ENCODE measurements around the gene EMP1.

The EMP1 gene

GRCh38 chr12:13156277-13156676, 40.2 kb upstream of the EMP1 start:
- no peak for DNase-seq (ENCODE audit: insufficient read length, low spot score)
- TF ChIP-seq SPI1 (IDR thresholded peaks at IDR 0.05; ENCODE audit: low read depth, low read length) (no peak), PAX5 (IDR thresholded peaks at IDR 0.05; ENCODE audit: insufficient read depth, low read length, severe bottlenecking) (no peak), POLR2A (IDR thresholded peaks at IDR 0.05; ENCODE audit: low read depth, low read length) (no peak), POLR2AphosphoS5 (IDR thresholded peaks at IDR 0.05; ENCODE audit: low read depth, low read length) (no peak), TAF1 (IDR thresholded peaks at IDR 0.05; ENCODE audit: low read depth, low read length) (no peak), POU2F2 (IDR thresholded peaks at IDR 0.05; ENCODE audit: low read depth, low read length) (no peak)
- no peak for FAIRE-seq

DNA sequence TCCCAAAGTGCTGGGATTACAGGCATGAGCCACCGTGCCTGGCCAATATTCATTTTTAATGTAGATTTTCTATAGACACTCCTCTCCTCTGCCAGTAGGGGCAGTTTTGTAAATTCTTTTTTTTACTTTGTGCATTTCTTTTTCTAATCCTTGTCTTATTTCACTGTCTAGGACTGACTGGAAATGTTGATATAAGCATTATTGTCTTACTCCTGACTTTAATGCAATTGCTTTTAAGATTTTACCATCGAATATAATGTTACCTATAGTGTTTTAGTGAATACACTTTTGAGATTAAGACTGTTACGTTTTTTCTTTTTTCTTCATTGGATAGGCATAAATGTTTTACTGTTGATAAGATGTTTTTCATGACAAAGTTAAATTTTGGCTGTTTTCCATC, 35.4 kb upstream of the EMP1 start:
- DNase-seq (ENCODE audit: insufficient read length, low spot score) = no peak
- no peak for TF ChIP-seq PAX5 (IDR thresholded peaks at IDR 0.05; ENCODE audit: insufficient read depth, low read length, severe bottlenecking)
- TF ChIP-seq POLR2A (IDR thresholded peaks at IDR 0.05; ENCODE audit: low read depth, low read length) = no peak
- TF ChIP-seq POU2F2 (IDR thresholded peaks at IDR 0.05; ENCODE audit: low read depth, low read length) = no peak
- TF ChIP-seq TAF1 (IDR thresholded peaks at IDR 0.05; ENCODE audit: low read depth, low read length) = no peak
- no peak for TF ChIP-seq SPI1 (IDR thresholded peaks at IDR 0.05; ENCODE audit: low read depth, low read length)
- no peak for TF ChIP-seq POLR2AphosphoS5 (IDR thresholded peaks at IDR 0.05; ENCODE audit: low read depth, low read length)
- FAIRE-seq = no peak

GRCh38 chr12:13162904-13163303, 33.6 kb upstream of the EMP1 start:
- FAIRE-seq (no peak), DNase-seq (ENCODE audit: insufficient read length, low spot score) (no peak)
- no peak for TF ChIP-seq TAF1 (IDR thresholded peaks at IDR 0.05; ENCODE audit: low read depth, low read length)
- no peak for TF ChIP-seq POLR2A (IDR thresholded peaks at IDR 0.05; ENCODE audit: low read depth, low read length)
- TF ChIP-seq POLR2AphosphoS5 (IDR thresholded peaks at IDR 0.05; ENCODE audit: low read depth, low read length) = no peak
- TF ChIP-seq PAX5 (IDR thresholded peaks at IDR 0.05; ENCODE audit: insufficient read depth, low read length, severe bottlenecking) = no peak
- TF ChIP-seq SPI1 (IDR thresholded peaks at IDR 0.05; ENCODE audit: low read depth, low read length) = no peak
- no peak for TF ChIP-seq POU2F2 (IDR thresholded peaks at IDR 0.05; ENCODE audit: low read depth, low read length)

- DNase-seq (ENCODE audit: insufficient read length, low spot score) = no peak
- no peak for TF ChIP-seq POU2F2 (IDR thresholded peaks at IDR 0.05; ENCODE audit: low read depth, low read length)
- TF ChIP-seq PAX5 (IDR thresholded peaks at IDR 0.05; ENCODE audit: insufficient read depth, low read length, severe bottlenecking) = no peak
- no peak for TF ChIP-seq POLR2A (IDR thresholded peaks at IDR 0.05; ENCODE audit: low read depth, low read length)
- no peak for TF ChIP-seq POLR2AphosphoS5 (IDR thresholded peaks at IDR 0.05; ENCODE audit: low read depth, low read length)
- TF ChIP-seq TAF1 (IDR thresholded peaks at IDR 0.05; ENCODE audit: low read depth, low read length) = no peak
- no peak for TF ChIP-seq SPI1 (IDR thresholded peaks at IDR 0.05; ENCODE audit: low read depth, low read length)
- FAIRE-seq = no peak
These were observed 32.5 kb upstream of the EMP1 start for GRCh38 chr12:13163868-13164635.

DNA sequence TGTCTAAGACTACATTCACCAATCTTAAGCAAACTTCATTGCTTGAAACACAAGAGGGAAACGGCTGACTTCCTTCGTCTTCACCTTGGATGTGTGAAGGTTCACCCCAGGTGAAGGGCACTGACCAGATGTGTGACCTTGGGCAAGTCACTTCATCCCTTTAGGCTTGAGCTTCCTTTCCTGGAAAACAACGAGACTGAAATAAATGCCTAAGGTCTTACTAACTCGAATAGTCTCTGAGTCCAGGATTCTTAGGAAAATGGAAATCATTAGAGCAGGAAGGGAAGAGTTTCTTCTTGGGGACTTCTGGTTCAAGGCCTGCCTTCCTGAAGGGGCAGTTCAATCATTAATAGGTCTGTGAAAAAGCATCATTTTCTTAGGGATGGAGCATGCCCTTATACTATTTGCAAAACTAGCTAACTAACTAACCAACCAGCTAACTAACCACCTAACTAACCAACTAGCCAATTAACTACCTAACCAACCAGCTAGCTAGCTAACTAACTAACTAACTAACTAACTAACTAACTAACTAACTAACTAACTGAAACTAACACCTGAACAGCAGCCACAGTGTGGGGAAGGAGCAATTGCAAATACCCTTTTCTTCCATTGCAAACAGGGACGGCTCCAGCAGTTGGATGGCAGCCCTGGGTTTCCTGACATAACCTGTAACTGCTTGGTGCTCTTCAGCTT, 31.5 kb upstream of the EMP1 start:
- FAIRE-seq (no peak), DNase-seq (ENCODE audit: insufficient read length, low spot score) (no peak)
- no peak for TF ChIP-seq TAF1 (IDR thresholded peaks at IDR 0.05; ENCODE audit: low read depth, low read length)

DNA sequence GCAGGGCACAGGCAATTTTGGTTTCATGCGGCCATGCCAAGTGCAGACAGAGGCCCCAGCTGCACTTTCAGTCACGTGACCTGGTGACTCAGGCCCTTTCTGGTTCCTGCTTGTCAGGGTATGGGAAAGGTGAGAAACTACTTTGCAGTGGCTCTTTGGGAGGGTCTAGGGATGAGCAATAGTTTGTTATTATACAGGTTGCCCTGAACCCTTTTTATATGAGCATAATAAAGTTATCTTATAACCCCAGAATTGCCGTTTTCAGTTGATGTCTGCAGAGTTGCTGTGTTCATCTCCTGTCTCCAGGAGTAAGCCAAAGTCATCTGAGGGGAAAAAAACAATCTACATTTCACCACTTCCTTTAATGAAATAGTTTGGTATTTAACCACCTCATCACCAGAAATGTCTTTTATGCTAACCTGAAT, 30.9 kb upstream of the EMP1 start:
- TF ChIP-seq SPI1 (IDR thresholded peaks at IDR 0.05; ENCODE audit: low read depth, low read length) (no peak), PAX5 (IDR thresholded peaks at IDR 0.05; ENCODE audit: insufficient read depth, low read length, severe bottlenecking) (no peak), POLR2AphosphoS5 (IDR thresholded peaks at IDR 0.05; ENCODE audit: low read depth, low read length) (no peak), TAF1 (IDR thresholded peaks at IDR 0.05; ENCODE audit: low read depth, low read length) (no peak), POLR2A (IDR thresholded peaks at IDR 0.05; ENCODE audit: low read depth, low read length) (no peak), POU2F2 (IDR thresholded peaks at IDR 0.05; ENCODE audit: low read depth, low read length) (no peak)
- FAIRE-seq = no peak
- DNase-seq (ENCODE audit: insufficient read length, low spot score) = no peak

- FAIRE-seq (no peak), DNase-seq (ENCODE audit: insufficient read length, low spot score) (no peak)
- TF ChIP-seq TAF1 (IDR thresholded peaks at IDR 0.05; ENCODE audit: low read depth, low read length) (no peak), PAX5 (IDR thresholded peaks at IDR 0.05; ENCODE audit: insufficient read depth, low read length, severe bottlenecking) (no peak), SPI1 (IDR thresholded peaks at IDR 0.05; ENCODE audit: low read depth, low read length) (no peak), POU2F2 (IDR thresholded peaks at IDR 0.05; ENCODE audit: low read depth, low read length) (no peak), POLR2A (IDR thresholded peaks at IDR 0.05; ENCODE audit: low read depth, low read length) (no peak), POLR2AphosphoS5 (IDR thresholded peaks at IDR 0.05; ENCODE audit: low read depth, low read length) (no peak)
These were observed 29.3 kb upstream of the EMP1 start for GRCh38 chr12:13167226-13167625.

DNA sequence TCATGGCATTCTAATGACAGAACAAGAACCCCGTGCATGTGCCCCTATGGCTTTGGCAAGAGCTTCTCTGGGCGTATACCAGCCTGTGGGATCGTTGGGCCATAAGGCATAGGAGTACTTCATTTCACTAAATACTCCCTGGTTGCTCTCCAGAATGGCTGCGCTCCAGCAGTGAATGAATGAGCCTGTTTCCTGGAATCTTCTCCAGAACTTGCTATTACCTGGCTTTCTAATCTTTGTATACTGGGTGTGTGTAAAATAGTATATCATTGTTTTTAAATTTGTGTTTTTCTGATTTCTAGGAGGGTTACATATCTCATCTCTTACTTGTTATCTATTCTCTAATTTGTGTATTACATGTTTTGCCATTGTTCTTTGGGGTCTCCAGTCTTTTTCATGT, 28.6 kb upstream of the EMP1 start:
- no peak for TF ChIP-seq POLR2A (IDR thresholded peaks at IDR 0.05; ENCODE audit: low read depth, low read length)
- no peak for TF ChIP-seq SPI1 (IDR thresholded peaks at IDR 0.05; ENCODE audit: low read depth, low read length)
- TF ChIP-seq PAX5 (IDR thresholded peaks at IDR 0.05; ENCODE audit: insufficient read depth, low read length, severe bottlenecking) = no peak
- no peak for TF ChIP-seq TAF1 (IDR thresholded peaks at IDR 0.05; ENCODE audit: low read depth, low read length)
- no peak for TF ChIP-seq POLR2AphosphoS5 (IDR thresholded peaks at IDR 0.05; ENCODE audit: low read depth, low read length)
- no peak for TF ChIP-seq POU2F2 (IDR thresholded peaks at IDR 0.05; ENCODE audit: low read depth, low read length)
- FAIRE-seq = no peak
- DNase-seq (ENCODE audit: insufficient read length, low spot score) = no peak

- no peak for DNase-seq (ENCODE audit: insufficient read length, low spot score)
- TF ChIP-seq POU2F2 (IDR thresholded peaks at IDR 0.05; ENCODE audit: low read depth, low read length) = no peak
- no peak for TF ChIP-seq POLR2A (IDR thresholded peaks at IDR 0.05; ENCODE audit: low read depth, low read length)
- TF ChIP-seq SPI1 (IDR thresholded peaks at IDR 0.05; ENCODE audit: low read depth, low read length) = no peak
- TF ChIP-seq TAF1 (IDR thresholded peaks at IDR 0.05; ENCODE audit: low read depth, low read length) = no peak
- no peak for TF ChIP-seq PAX5 (IDR thresholded peaks at IDR 0.05; ENCODE audit: insufficient read depth, low read length, severe bottlenecking)
- TF ChIP-seq POLR2AphosphoS5 (IDR thresholded peaks at IDR 0.05; ENCODE audit: low read depth, low read length) = no peak
These were observed 27.3 kb upstream of the EMP1 start for GRCh38 chr12:13169272-13169671.

More at GRCh38 chr12:13169272-13169671, 27.3 kb upstream of the EMP1 start:
- FAIRE-seq = no peak

Data from GM12891 (cell line).